ENCODE data around the gene JAGN1. TPM values are rescaled to one million over a fixed set of nuclear protein-coding genes. Genes with fewer than 3 reads are reported as not detected.

JAGN1 gene
- total RNA-seq, 1 experiment from 2014 or later, result 34.2 TPM

DNA sequence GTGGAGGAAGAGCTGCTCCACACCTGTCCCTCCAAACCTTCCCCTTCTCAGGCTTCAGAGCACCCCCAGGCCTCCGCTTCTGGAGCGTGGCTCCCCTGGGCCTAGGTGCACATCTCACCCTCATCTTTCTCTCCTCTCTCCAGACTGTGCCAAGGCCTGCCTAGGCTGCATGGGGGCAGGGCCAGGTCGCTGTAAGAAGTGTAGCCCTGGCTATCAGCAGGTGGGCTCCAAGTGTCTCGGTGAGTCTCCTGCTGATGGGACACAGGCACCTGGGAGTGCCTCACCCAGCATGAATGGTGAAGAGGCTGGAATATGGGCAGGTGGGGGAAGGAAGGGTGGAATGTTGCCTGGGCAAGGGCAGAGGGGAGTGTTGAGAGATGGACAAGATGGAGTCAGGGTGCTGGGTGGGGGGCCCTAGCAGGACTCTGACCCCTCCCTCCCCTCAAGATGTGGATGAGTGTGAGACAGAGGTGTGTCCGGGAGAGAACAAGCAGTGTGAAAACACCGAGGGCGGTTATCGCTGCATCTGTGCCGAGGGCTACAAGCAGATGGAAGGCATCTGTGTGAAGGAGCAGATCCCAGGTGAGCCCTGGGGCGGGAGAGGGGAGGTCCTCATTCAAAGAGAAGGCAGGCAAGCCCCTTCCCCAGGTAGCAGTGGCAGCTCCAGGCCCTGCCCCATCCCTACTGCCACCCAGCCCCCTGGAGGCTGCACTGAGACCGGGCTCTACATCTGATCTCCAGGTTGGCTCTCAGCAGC lies 52.7 kb downstream of the JAGN1 start:
- no peak overlapping the region for H3K4me3 Mint-ChIP-seq (ENCODE audit: low read depth, unreplicated experiment)
- no peak for DNase-seq
- intact Hi-C loops (cut with micrococcal nuclease; ENCODE audit: unreplicated experiment), result no loop called here
- BruUV-seq (replicated peaks), result no TSS peak
- H3K4me1 Mint-ChIP-seq (ENCODE audit: low read depth, unreplicated experiment), result no peaks in the 10 kb centered on the region
- peaks cover 28% of the 10 kb centered on the region for H3K36me3 Mint-ChIP-seq (ENCODE audit: insufficient read depth, unreplicated experiment)
- no peaks in the 10 kb centered on the region for H3K9me3 Mint-ChIP-seq (ENCODE audit: low read depth, unreplicated experiment)
- no peak overlapping the region for H3K27ac Mint-ChIP-seq (ENCODE audit: unreplicated experiment)
- TF ChIP-seq, protein P1, sequence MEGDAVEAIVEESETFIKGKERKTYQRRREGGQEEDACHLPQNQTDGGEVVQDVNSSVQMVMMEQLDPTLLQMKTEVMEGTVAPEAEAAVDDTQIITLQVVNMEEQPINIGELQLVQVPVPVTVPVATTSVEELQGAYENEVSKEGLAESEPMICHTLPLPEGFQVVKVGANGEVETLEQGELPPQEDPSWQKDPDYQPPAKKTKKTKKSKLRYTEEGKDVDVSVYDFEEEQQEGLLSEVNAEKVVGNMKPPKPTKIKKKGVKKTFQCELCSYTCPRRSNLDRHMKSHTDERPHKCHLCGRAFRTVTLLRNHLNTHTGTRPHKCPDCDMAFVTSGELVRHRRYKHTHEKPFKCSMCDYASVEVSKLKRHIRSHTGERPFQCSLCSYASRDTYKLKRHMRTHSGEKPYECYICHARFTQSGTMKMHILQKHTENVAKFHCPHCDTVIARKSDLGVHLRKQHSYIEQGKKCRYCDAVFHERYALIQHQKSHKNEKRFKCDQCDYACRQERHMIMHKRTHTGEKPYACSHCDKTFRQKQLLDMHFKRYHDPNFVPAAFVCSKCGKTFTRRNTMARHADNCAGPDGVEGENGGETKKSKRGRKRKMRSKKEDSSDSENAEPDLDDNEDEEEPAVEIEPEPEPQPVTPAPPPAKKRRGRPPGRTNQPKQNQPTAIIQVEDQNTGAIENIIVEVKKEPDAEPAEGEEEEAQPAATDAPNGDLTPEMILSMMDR (IDR thresholded peaks at IDR 0.05; ENCODE audit: unreplicated experiment), result no peak
- no peaks in the 10 kb centered on the region for H3K27me3 Mint-ChIP-seq (ENCODE audit: unreplicated experiment)
- CTCF ChIA-PET, result interaction anchor here (0.6 kb wide), 2 partner anchors 22 to 167 kb away, joined by 3 read pairs; no protein-coding TSS in a partner anchor

Other genes starting within 250 kb of the JAGN1 start
- gene MTMR14, start 241.1 kb upstream of the JAGN1 start, total RNA-seq (2022), result 36.3 and 38.1 TPM in 2 replicates
- not detected in 2 replicates for gene CPNE9, start 186.8 kb upstream of the JAGN1 start, total RNA-seq (2022)
- 19.8 and 20.4 TPM in 2 replicates for gene BRPF1, start 158.9 kb upstream of the JAGN1 start, total RNA-seq (2022)
- 17.1 and 21.8 TPM in 2 replicates for gene OGG1, start 140.7 kb upstream of the JAGN1 start, total RNA-seq (2022)
- 4.1 and 7.2 TPM in 2 replicates for gene CAMK1, start 120.7 kb upstream of the JAGN1 start, total RNA-seq (2022)
- gene TADA3, start 98.1 kb upstream of the JAGN1 start, total RNA-seq (2022), result 45.8 and 48.5 TPM in 2 replicates
- gene ARPC4, start 97.5 kb upstream of the JAGN1 start, total RNA-seq (2022), result 133 and 141 TPM in 2 replicates
- 19.5 and 21.9 TPM in 2 replicates for gene TTLL3, start 80.3 kb upstream of the JAGN1 start, total RNA-seq (2022)
- 30.9 and 41.7 TPM in 2 replicates for gene RPUSD3, start 46.6 kb upstream of the JAGN1 start, total RNA-seq (2022)
- gene CIDEC, start 10.4 kb upstream of the JAGN1 start, total RNA-seq (2022), result 0.71 and 1.3 TPM in 2 replicates
- 25.5 and 30.6 TPM in 2 replicates for gene IL17RE, start 12.2 kb downstream of the JAGN1 start, total RNA-seq (2022)
- 19.1 and 24.7 TPM in 2 replicates for gene IL17RC, start 26.5 kb downstream of the JAGN1 start, total RNA-seq (2022)
- 23.2 and 25.4 TPM in 2 replicates for gene CRELD1, start 43.2 kb downstream of the JAGN1 start, total RNA-seq (2022)
- 1.2 and 1.6 TPM in 2 replicates for gene PRRT3, start 61.8 kb downstream of the JAGN1 start, total RNA-seq (2022)
- gene EMC3, start 96.2 kb downstream of the JAGN1 start, total RNA-seq (2022), result 59.2 and 64.2 TPM in 2 replicates
- 34.2 and 40.3 TPM in 2 replicates for gene FANCD2, start 135.8 kb downstream of the JAGN1 start, total RNA-seq (2022)
- gene FANCD2OS, start 217.6 kb downstream of the JAGN1 start, total RNA-seq (2022), result not detected in 2 replicates
- gene BRK1, start 225.1 kb downstream of the JAGN1 start, total RNA-seq (2022), result 120 and 126 TPM in 2 replicates

Measured in Calu3 (cell line).